Breast epithelium (tissue), 3 donors: ENCODE measurements around the gene IGSF3.
"Not testable (repeated sequence)": the region's sequence is repeated elsewhere in the genome, so short reads cannot be mapped to it uniquely, and the experiment has no call there.

ENCODE experiments used
- CTCF ChIP-seq, 3 donors: fragments of 450-650 bp; IDR thresholded peaks; one replicate each; pipeline ENCODE4 v1.5.1; 2016 to 2017; ENCODE audit warnings: antibody characterized with exemption in 3 of 3, mild to moderate bottlenecking in 3 of 3, moderate library complexity in 3 of 3
- POLR2A ChIP-seq: fragments of 450-650 bp; IDR thresholded peaks from one replicate; pipeline ENCODE4 v1.6.1; 2016; ENCODE audit warnings: antibody characterized with exemption, mild to moderate bottlenecking, moderate library complexity

GRCh38 chr1:116591006-116591950 is 76.3 kb downstream of the IGSF3 start:
- not testable (repeated sequence) for TF ChIP-seq CTCF (IDR thresholded peaks at IDR 0.05); POLR2A
